Iris pigment epithelial cell (primary cell): ENCODE data around the gene PACC1.
"Not testable (repeated sequence)": the region's sequence is repeated elsewhere in the genome, so short reads cannot be mapped to it uniquely, and the experiment has no call there.

Source experiments
- DNase-seq: peaks from one replicate; pipeline ENCODE4 v3.0.0-alpha.2; 2011; ENCODE audit warnings: low read depth

PACC1 gene

DNA sequence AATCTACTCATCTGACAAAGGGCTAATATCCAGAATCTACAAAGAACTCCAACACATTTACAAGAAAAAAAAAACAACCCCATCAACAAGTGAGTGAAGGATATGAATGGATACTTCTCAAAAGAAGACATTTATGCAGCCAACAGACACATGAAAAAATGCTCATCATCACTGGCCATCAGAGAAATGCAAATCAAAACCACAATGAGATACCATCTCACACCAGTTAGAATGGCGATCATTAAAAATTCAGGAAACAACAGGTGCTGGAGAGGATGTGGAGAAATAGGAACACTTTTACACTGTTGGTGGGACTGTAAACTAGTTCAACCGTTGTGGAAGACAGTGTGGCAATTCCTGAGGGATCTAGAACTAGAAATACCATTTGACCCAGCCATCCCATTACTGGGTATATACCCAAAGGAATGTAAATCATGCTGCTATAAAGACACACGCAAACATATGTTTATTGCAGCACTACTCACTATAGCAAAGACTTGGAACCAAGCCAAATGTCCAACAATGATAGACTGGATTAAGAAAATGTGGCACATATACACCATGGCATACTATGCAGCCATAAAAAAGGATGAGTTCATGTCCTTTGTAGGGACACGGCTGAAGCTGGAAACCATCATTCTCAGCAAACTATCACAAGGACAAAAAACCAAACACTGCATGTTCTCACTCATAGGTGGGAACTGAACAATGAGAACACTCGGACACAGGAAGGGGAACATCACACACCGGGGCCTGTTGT lies 18.8 kb downstream of the PACC1 start:
- DNase-seq, result not testable (repeated sequence)

DNA sequence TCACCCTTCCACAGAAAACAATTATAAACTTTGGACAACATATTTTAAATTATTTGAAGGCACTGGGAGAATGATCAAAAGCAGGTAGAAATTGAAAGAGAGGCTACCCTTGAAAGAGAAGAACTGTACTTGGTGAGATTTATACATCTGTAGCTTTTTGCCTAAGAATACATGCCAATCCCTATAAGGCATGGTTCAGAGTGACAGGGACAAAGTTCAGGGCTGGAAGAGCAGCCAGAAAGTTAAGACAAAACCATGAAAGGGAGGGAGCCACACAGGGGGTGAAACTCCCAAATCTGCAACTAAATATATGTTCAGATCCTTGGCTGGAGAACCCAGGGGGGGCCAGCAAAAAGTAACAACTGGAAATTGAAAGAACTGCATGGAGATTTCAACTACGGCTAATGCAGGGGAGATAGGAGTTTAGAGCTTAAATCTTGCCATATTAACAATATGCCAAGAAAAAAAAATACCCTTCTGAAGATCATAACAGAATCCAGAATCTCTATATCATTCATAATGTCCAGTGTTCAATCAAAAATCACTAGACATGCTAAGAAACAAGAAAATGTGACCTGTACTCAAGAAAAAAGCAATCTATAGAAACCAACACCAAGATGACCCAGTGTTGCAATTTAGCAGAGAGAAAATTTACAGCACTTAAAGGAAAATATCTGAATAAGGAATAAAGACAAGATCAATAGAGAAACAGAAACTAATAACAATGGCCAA lies 25.5 kb downstream of the PACC1 start:
- DNase-seq, result no peak

- no peak for DNase-seq
These were observed 28.7 kb downstream of the PACC1 start for GRCh38 chr1:212386029-212386428.

GRCh38 chr1:212381397-212382035 lies 33.2 kb downstream of the PACC1 start:
- no peak for DNase-seq

DNA sequence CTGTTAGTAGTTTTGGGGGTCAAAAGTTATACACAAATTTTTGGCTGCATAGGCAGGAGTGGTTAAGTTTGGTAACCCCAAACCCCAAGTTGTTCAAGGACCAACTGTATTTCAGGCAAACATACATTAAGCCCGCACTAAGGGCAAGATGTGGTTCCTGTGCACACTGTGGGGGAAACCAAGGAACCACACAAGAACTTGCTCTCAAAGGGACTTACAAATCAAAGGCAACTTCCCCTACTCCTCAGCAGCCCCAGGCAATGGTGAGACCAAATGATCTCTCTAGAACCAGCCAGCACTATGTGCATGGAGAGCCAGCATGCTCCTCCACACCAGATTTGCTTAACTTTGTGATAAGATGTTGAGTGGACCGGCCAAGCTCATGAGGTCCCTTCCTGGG lies 35.3 kb downstream of the PACC1 start:
- DNase-seq, result no peak

DNA sequence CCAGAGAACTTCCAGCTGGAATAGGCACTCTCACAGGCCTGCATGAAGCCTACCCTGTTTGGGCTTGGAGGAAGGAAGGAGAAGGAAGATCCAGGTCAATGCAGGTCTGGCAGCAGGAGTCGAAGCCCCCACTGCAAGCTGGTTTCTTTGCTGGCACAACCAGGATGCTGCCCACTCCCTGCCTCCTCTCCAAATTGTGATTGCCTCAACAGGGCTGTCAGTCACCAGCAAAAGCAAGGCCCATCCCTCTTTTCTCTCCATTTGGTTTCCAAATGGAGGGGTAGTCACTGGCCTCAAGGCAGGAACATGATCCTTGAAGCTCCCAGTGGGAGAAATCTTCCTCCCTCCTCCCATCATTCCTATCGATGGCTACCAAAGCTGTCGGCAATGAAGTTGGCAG lies 37.0 kb downstream of the PACC1 start:
- DNase-seq, result no peak

DNA sequence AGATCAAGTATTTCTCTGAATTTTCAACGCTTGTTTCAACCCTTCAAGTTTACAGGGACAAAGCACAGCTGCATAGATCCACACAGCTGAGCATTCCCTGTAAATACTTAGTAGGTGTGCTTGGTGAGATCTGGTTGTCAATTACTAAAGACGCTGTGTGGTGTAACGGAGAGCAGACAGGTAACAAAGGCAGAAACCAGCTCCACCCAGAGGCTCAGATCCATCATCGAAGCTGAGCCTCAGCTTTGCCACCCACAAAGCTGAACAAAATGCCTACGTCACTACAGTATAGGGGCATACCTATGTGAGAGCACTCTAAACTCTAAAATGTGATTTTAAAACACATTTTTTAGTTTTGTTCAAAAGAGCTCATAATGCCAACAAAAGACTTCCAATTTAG lies 38.7 kb downstream of the PACC1 start:
- DNase-seq, result no peak

GRCh38 chr1:212368073-212368484 lies 46.6 kb downstream of the PACC1 start:
- DNase-seq, result peak; percentile 78

DNA sequence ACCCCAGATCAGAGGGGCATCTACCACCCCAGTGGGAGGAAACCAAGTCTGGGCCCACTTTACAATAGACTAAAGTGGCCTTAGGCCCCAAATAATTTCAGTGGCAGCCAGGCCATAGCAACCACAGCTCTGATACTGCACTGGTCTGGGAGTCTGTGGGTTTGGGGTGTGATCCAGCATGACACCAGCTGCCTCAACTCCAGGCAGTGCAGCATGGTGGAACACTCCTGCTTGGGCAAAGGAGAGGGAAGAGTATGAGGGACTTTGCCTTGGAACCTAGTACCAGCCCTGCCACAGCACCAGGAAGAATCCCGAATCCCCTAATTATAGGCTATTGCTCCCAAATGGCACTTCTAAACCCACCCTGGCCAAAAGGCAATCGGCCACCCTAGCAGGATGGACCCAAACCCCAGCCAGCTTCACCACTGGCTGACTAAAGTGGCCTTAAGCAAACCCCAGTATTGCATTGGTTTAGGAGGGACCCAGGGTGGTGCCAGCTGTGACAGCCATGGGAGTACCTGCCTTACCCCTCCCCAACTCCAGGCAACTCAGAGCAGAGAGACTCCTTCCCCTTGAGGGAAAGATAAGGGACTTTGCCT lies 47.1 kb downstream of the PACC1 start:
- no peak for DNase-seq

- peak; percentile 67 for DNase-seq
These were observed 47.8 kb downstream of the PACC1 start for GRCh38 chr1:212366901-212367300.

GRCh38 chr1:212364985-212365384 lies 49.7 kb downstream of the PACC1 start:
- no peak for DNase-seq

GRCh38 chr1:212359794-212360479 lies 54.7 kb downstream of the PACC1 start:
- no peak for DNase-seq

- peak; percentile 14 for DNase-seq
These were observed 59.3 kb downstream of the PACC1 start for GRCh38 chr1:212355230-212355969.

GRCh38 chr1:212354464-212354863 lies 60.2 kb downstream of the PACC1 start:
- no peak for DNase-seq

DNA sequence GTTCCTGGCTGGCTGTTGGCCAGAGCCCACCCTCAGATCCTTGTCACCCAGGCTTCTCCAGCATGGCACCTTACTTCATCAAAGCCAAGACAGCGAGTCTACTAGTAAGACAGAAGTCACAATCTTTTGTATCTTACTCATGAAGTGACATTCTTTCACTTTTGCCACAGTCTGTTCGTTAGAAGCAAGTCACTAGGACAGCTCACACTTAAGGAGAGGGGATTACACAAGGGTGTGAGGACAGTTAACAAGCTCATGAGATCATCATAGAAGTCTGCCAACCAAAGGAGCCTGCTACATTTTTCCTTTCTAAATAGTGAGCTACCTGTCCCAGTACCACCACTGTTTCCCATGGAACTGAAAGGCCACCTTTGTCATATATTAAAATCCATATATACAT lies 61.5 kb downstream of the PACC1 start:
- DNase-seq, result no peak

DNA sequence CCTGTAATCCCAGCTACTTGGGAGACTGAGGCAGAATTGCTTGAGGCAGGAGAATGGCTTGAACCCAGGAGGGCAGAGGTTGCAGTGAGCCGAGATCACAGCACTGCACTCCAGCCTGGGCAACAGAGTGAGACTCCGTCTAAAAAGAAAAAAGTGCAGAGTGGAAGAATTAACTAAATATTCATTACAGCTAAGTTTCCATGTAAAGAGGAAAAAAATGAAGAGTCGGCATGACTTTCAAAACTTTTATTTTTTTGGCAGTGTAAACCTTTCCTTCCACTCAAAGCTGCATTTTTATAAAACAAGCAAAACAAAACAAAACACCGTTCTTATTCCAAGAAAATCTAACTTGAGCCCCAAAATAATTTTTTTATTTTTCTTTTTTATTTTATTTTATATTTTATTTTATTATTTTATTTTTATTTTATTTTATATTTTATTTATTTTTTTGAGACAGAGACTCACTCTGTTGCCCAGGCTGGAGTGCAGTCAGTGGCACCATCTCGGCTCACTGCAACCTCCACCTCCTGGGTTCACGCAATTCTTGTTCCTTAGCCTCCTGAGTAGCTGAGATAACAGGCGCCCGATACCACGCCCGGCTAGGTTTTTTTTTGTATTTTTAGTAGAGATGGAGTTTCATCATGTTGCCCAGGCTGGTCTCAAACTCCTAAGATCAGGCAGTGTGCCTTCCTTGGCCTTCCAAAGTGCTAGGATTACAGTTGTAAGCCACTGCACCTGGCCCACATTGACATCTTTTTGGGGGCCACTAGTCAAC lies 62.9 kb downstream of the PACC1 start:
- no peak for DNase-seq

GRCh38 chr1:212346601-212347000 lies 68.1 kb downstream of the PACC1 start:
- peak; percentile 16 for DNase-seq

DNA sequence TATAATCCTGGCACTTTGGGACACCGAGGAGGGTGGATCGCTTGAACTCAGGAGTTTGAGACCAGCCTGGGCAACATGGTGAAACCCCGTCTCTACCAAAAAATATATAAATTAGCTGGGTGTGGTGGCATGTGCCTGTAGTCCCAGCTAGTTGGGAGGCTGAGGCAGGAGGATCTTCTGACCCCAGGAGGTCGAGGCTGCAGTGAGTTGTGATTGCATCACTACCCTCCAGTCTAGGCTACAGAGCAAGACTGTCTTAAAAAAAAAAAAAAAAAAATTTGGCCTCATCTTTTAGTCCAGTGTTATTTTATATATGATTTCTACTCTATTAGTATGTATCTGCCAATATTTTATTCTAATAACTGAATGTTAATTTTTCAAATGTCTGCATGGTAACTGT lies 69.8 kb downstream of the PACC1 start:
- no peak for DNase-seq

DNA sequence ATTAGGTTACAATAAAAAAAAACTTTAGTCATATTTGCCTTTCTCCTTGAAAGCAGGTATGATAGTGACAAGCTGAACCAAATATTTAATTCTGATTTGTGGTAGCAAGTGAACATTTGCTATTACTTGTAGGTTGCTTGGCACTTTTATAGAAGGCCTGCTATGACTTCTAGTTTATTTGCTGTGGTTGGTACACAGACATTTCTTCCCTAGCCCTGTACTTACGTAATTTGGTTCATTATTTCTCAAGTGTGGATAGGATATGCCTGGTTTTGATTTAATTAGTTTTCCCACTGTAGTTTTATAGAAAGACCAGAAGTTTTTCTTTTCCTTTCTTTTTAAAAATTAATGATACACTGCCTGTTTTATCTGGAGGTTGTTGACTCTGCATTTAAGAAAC lies 73.6 kb downstream of the PACC1 start:
- DNase-seq, result no peak

- no peak for DNase-seq
These were observed 85.6 kb downstream of the PACC1 start for GRCh38 chr1:212329105-212329504.

- DNase-seq, result no peak
These were observed 86.4 kb downstream of the PACC1 start for GRCh38 chr1:212328248-212328647.
